ENCODE data around the gene TRHDE.

Gene TRHDE

DNA sequence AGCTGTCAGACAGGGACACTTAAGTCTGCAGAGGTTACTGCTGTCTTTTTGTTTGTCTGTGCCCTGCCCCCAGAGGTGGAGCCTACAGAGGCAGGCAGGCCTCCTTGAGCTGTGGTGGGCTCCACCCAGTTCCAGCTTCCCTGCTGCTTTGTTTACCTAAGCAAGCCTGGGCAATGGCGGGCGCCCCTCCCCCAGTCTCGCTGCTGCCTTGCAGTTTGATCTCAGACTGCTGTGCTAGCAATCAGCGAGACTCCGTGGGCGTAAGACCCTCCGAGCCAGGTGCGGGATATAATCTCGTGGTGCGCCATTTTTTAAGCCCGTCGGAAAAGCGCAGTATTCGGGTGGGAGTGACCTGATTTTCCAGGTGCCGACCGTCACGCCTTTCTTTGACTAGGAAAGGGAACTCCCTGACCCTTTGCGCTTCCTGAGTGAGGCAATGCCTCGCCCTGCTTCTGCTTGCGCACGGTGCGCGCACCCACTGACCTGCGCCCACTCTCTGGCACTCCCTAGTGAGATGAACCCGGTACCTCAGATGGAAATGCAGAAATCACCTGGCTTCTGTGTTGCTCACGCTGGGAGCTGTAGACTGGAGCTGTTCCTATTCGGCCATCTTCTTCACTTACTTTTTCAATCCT is 248.0 kb downstream of the TRHDE start:
- peak; percentile 17 to 18 for DNase-seq

DNA sequence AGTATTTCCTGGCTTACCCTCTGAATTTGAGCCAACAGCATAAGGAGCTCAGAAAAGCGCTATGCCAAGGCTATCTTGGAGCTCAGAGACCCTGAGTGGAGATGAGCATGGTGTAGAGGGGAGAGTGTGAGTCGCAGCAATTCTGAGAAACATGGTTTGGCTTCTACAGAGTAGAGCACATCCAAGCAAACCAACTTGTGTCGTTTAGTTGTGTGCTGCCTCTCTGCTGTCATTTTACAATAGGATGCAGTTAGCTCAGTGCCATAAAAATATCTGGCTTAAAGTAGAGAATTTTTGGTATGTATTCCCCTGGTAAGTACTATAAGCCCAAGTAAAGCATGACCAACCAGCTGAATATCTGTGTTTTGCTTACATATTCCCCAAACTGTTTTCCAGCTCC is 249.2 kb downstream of the TRHDE start:
- DNase-seq, result no peak

GRCh38 chr12:72522411-72522810 is 250.2 kb downstream of the TRHDE start:
- DNase-seq, result no peak

GRCh38 chr12:72523754-72524153 is 251.6 kb downstream of the TRHDE start:
- no peak for DNase-seq

DNA sequence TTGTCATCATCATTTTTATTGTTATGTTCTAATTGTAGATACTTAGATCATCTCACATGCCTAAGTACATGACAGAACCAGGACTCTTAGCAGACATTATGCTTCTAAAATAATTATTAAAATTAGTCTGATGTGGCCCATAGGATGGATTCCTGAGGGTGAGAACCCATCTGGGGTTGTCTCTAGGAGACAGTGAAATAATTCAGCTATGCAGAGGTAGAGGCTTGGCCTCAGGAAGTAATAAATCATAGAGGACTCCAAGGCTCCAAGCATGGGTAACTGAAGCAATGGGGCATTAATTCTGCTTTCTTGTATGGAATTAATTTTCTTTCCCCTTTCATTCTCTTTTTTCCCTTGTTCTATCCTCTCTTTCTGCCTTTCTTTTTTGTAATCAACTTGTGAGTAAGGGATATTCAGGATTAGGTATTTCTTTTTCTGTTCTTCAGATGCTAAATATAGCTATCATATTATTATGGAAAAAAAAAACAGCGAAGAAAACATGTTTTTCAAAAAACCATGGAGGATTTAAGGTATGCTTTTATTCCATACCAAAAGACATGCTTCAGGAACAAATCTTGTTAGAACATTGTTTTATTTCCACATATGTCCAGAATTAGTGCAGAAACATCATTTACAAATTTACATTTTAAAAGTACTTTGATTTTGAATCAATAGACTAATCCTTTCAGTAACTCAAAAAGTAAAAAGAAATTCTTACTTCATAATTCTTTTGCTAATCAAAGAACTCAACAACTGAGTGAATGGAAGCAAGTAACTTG is 263.2 kb downstream of the TRHDE start:
- DNase-seq, result no peak

DNA sequence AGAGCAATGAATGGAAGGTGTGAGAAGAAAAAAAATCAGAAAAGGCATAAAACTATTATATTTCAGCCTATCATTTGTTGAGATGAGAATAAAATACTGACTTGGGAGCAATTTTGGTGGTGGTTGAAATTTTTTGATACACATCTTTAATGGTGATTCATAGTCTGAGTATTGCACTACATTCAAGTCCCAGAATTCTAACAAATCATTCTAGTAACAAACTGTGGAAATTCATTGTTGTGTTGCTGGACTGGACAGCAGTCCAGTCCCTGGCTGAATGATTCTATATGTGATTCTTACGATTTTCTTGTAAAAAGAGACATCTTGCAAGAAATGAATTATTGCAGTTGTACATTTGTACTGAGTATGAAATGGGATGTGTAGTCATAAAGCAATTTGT is 268.6 kb downstream of the TRHDE start:
- no peak for DNase-seq

DNA sequence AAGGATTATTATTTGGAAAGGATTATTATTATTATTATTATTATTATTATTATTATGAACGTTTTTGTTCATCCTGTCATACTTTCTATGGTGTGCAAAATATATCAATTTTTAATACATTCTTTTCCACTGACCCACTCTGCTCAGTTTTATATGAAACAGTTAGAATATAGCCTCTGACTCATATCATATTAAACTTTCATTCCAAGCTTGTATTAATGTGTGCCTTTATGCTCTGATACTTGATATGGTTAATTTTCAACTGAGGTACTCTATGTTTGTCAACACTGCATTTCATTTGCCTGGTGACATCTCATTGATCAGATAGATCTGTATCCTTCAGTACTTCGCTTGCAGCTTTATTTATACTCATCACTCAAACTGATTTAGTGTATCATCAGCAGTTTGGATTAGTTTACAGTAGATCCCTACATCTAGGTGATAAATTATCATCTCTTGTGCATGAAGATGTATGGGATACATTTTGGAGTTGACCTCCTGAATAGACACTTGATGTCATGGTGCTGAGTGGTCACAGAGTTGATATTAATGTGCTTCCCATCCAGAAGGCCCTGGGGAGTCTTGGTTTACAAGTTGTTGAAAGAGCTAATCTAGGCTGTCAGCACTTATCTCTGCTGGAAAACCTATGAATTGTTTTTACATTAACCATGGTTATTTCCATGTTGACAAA is 271.8 kb downstream of the TRHDE start:
- DNase-seq, result no peak

DNA sequence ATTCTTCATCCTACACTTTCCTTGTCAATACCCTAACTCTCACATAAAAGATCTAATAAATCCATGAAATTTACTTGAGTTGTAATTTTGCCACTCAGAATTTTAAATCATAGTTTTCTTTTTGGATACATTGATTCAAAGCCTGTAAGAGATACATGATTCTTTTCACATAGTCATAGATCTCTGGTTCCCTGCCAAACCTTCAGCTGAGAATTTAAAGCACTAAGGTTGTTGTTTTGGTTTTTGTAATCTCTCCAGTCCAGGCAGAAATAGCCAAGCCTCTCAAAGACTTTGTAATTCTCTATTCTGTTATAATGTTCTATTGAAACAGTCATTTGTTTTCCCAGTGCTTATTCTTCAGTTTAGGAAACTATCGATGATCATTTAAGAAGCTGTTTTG is 273.9 kb downstream of the TRHDE start:
- DNase-seq, result no peak

GRCh38 chr12:72547573-72547972 is 275.4 kb downstream of the TRHDE start:
- no peak for DNase-seq

GRCh38 chr12:72549184-72549583 is 277.0 kb downstream of the TRHDE start:
- DNase-seq, result no peak

- DNase-seq, result no peak
Measured at GRCh38 chr12:72560003-72560769, 288.0 kb downstream of the TRHDE start.

- DNase-seq, result no peak
Measured at GRCh38 chr12:72570601-72571000, 298.4 kb downstream of the TRHDE start.

DNA sequence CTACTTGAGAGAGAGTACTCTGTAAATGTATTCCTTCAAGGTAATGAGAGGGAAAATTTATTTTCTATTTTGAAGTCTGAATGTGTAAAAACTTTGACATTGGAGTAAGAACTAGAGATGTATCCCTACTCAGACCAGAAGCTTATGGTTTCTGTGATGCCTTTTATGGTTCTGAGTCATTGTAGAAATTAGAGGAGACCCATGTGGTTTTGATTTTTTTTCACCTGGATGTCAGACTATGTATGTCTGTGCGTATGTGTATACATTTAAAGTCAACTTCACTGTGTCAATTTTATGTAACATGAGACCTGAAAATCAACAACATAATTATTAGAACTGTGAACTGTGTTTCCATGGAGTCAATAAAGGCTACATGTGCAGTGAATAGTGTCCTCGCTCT is 302.0 kb downstream of the TRHDE start:
- DNase-seq, result peak; percentile 17 to 28

DNA sequence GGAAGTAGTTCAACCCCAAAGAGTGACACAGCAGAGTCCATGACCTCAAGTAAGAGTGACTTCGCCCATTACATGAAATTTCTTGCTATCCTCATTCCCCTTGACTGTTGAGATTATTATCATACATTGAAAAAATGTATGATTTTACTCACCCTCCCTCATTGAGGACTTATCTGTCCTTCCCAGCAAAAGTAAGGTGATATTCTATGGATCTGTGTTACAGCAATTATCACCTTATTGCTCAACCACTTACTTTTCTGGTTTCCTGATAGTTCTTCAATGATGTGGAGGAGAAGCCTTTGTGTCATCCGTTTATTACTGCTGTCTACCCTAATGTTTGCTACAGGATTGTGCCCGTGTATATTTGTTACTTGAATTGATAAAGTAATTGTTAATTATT is 306.2 kb downstream of the TRHDE start:
- DNase-seq, result no peak

GRCh38 chr12:72586456-72586855 is 314.3 kb downstream of the TRHDE start:
- DNase-seq, result no peak

DNA sequence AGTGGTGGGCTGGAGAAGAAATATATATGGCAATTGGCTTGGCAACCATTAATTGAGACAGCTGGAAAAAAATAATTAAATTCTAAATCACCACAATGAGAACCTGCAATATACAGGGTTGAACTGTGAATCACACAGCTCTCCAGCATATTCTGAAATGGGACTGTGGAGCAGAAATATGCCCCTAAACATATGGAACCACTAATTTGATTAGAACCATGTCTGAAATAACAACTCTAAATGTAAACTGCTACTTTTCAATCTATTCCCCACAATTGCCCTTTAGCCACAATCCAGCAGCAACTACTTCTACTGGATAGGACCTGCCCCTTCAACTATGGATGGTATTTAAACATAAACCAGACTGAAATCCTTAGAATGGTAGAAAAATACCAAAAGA is 330.4 kb downstream of the TRHDE start:
- DNase-seq, result no peak

DNA sequence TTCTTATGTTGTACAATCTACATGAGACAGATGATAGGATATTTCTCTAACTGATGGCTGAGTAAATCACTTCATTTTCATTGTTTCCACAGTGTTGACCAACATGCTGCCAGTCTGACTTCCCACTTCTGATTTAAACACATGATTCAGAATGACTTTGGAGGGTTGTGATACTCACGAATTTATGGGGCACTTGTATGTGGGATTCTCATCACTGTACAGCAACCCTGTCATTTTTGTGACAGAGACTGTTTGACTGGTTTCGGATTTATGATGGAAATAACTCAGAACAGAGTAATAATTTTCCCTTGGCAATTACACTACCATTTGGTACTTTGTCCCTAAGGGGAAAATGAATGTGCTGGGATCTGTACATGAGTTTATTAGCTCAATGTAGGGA is 333.8 kb downstream of the TRHDE start:
- no peak for DNase-seq

DNA sequence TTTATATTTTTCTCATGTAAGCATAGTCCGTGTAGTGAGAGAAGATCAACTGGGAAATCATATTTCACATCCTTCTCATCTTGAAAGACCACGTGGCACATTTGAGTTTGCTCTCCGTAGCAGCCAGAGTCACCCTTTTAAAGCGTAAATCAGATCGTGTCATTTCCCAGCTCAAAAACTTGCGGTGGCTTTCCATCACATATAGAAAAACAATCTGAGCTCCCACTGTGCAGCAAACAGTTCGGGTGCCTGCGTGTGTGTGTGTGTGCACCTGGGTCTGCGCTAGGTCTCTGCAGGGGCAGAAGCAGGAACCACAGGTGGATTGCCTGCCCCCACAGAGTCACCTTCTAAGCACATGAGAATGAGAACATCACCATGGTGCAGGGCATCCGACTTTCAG is 338.2 kb downstream of the TRHDE start:
- no peak for DNase-seq

- DNase-seq, result no peak
Measured at GRCh38 chr12:72610854-72611358, 338.7 kb downstream of the TRHDE start.

DNA sequence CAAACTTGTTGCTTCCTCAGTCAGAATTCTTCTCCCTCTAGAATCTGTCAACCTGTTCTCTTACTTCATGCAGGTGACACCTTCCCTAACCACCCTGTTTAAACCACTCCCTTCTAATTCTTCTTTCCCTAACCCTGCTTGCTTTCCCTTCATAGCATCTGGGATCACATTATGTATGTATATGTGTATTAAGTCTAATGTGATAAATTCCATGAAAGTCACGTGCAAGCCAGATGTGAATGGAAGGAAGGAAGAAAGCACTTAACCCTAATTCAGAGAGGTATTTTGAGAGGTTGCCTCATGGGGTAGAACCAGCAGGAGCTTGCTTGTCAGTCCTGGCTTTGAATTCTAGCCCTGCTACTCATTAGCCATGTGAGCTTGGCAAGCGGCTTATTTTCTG is 340.0 kb downstream of the TRHDE start:
- DNase-seq, result no peak

- no peak for DNase-seq
Measured at GRCh38 chr12:72618764-72619163, 346.6 kb downstream of the TRHDE start.

DNA sequence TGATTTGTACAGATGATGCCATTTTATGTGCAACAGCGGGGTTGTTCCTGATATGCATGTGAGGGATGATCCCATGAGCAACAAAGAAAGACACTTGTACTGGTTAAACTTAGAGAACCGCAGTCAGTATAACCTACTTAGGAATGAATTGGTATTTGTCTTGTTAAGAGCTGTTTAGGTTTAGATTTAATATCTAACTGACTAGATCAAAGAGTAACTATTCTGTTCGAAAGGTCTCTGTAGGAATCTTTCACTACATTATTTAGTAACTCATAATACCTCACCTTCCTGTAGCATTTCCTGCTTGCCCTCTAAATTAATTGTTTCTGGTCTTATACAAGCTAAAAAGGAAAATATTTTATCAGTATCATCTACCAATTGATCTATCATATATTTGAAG is 350.4 kb downstream of the TRHDE start:
- DNase-seq, result no peak
